H9 (cell line): ENCODE data around the gene FAM209A. TPM values are rescaled to one million over a fixed set of nuclear protein-coding genes. Genes with fewer than 3 reads are reported as not detected.

ENCODE experiments used
- DNase-seq: peaks from one replicate; pipeline ENCODE4 v3.0.0-alpha.2; 2017
- H2AFZ ChIP-seq: one replicate; pipeline ENCODE4 v1.6.1; 2013; ENCODE audit warnings: mild to moderate bottlenecking, low read length, control low read depth, moderate library complexity
- H2AK5ac ChIP-seq: 2 replicates; pipeline ENCODE4 v1.6.1; 2013; ENCODE audit warnings: low read length, control low read depth, mixed read lengths; ENCODE audit not compliant: insufficient read length
- H2BK120ac ChIP-seq: one replicate; pipeline ENCODE4 v1.6.1; 2013; ENCODE audit warnings: low read depth, mild to moderate bottlenecking, low read length, control low read depth, inconsistent platforms; ENCODE audit not compliant: poor library complexity, severe bottlenecking
- H2BK12ac ChIP-seq: 2 replicates; pipeline ENCODE4 v1.6.1; 2013; ENCODE audit warnings: low read length, control low read depth, mixed read lengths, low read depth; ENCODE audit not compliant: insufficient read length
- H2BK15ac ChIP-seq: 2 replicates; pipeline ENCODE4 v1.6.1; 2013; ENCODE audit warnings: low read depth, low read length, control low read depth
- H2BK20ac ChIP-seq: one replicate; pipeline ENCODE4 v1.6.1; 2013; ENCODE audit warnings: low read depth, mild to moderate bottlenecking, low read length, control low read depth, inconsistent platforms; ENCODE audit not compliant: poor library complexity, severe bottlenecking
- H2BK5ac ChIP-seq: 2 replicates; pipeline ENCODE4 v1.6.1; 2013; ENCODE audit warnings: low read length, control low read depth, mixed read lengths; ENCODE audit not compliant: insufficient read length
- H3K14ac ChIP-seq: 2 replicates; pipeline ENCODE4 v1.6.1; 2013; ENCODE audit warnings: low read length, control low read depth; ENCODE audit not compliant: insufficient read depth
- H3K18ac ChIP-seq: 2 replicates; pipeline ENCODE4 v1.6.1; 2013; ENCODE audit warnings: low read depth, mild to moderate bottlenecking, mixed read lengths, low read length, control low read depth; ENCODE audit not compliant: insufficient read length
- H3K23ac ChIP-seq: 2 replicates; pipeline ENCODE4 v1.6.1; 2013; ENCODE audit warnings: low read length, control low read depth, mixed read lengths, low read depth; ENCODE audit not compliant: insufficient read length
- H3K23me2 ChIP-seq: 2 replicates; pipeline ENCODE4 v1.6.1; 2013; ENCODE audit warnings: low read depth, mild to moderate bottlenecking, mixed read lengths, low read length, control low read depth; ENCODE audit not compliant: insufficient read length, poor library complexity, severe bottlenecking
- H3K27ac ChIP-seq: 2 replicates; pipeline ENCODE4 v1.5.1; 2013; ENCODE audit warnings: low read length, control low read depth, mixed read lengths, low read depth; ENCODE audit not compliant: insufficient read length
- H3K27me3 ChIP-seq: 2 replicates; pipeline ENCODE4 v1.6.1; 2013; ENCODE audit warnings: low read length, control low read depth, inconsistent platforms; ENCODE audit not compliant: insufficient read depth
- H3K4ac ChIP-seq: 2 replicates; pipeline ENCODE4 v1.6.1; 2013; ENCODE audit warnings: low read depth, mild to moderate bottlenecking, control low read depth, inconsistent platforms, low read length, moderate library complexity
- H3K4me1 ChIP-seq: 2 replicates; pipeline ENCODE4 v1.6.1; 2013; ENCODE audit warnings: low read length, control low read depth, inconsistent platforms; ENCODE audit not compliant: insufficient read depth
- H3K4me2 ChIP-seq: 2 replicates; pipeline ENCODE4 v1.6.1; 2013; ENCODE audit warnings: low read length, control low read depth, mixed read lengths; ENCODE audit not compliant: insufficient read length, insufficient read depth
- H3K56ac ChIP-seq: 2 replicates; pipeline ENCODE4 v1.6.1; 2013; ENCODE audit warnings: low read depth, mild to moderate bottlenecking, mixed read lengths, low read length, control low read depth; ENCODE audit not compliant: insufficient read length
- H3K79me1 ChIP-seq: 2 replicates; pipeline ENCODE4 v1.6.1; 2013; ENCODE audit warnings: low read depth, mild to moderate bottlenecking, moderate library complexity, low read length, control low read depth, inconsistent platforms; ENCODE audit not compliant: insufficient read depth, poor library complexity, severe bottlenecking
- H3K79me2 ChIP-seq: 2 replicates; pipeline ENCODE4 v1.6.1; 2013; ENCODE audit warnings: low read length, control low read depth, inconsistent platforms; ENCODE audit not compliant: insufficient read depth
- H3K9ac ChIP-seq: 2 replicates; pipeline ENCODE4 v1.6.1; 2013; ENCODE audit warnings: low read length, control low read depth, mixed read lengths; ENCODE audit not compliant: insufficient read length; ENCODE audit errors: extremely low read depth
- H3K9me3 ChIP-seq: one replicate; pipeline ENCODE4 v1.6.1; 2013; ENCODE audit warnings: low read depth, low read length, inconsistent platforms; ENCODE audit not compliant: control insufficient read depth
- H3T11ph ChIP-seq: one replicate; pipeline ENCODE4 v1.6.1; 2013; ENCODE audit warnings: mild to moderate bottlenecking, low read length, control low read depth, inconsistent platforms
- H4K20me1 ChIP-seq: one replicate; pipeline ENCODE4 v1.6.1; 2013; ENCODE audit not compliant: control insufficient read depth, insufficient read length, insufficient read depth
- H4K5ac ChIP-seq: 2 replicates; pipeline ENCODE4 v1.6.1; 2013; ENCODE audit warnings: low read depth, mild to moderate bottlenecking, mixed read lengths, low read length, control low read depth; ENCODE audit not compliant: insufficient read length
- H4K8ac ChIP-seq: replicated peaks from 2 replicates; pipeline ENCODE4 v1.6.1; 2013; ENCODE audit warnings: low read length, control low read depth, mixed read lengths, low read depth; ENCODE audit not compliant: insufficient read length
- H4K91ac ChIP-seq: 2 replicates; pipeline ENCODE4 v1.6.1; 2013; ENCODE audit warnings: low read depth, mild to moderate bottlenecking, moderate library complexity, mixed read lengths, low read length, control low read depth; ENCODE audit not compliant: insufficient read length
- H3K27ac Mint-ChIP-seq, 3 experiments: 2 replicates in 2 of 3; 3 replicates in 1 of 3; pipeline ENCODE4 v1.8.0; 2020 to 2021; ENCODE audit warnings: mixed read lengths in 3 of 3, mild to moderate bottlenecking in 1 of 3, moderate library complexity in 1 of 3
- H3K27me3 Mint-ChIP-seq: 2 replicates; pipeline ENCODE4 v1.8.0; 2021; ENCODE audit warnings: low read depth, mild to moderate bottlenecking, moderate library complexity, mixed read lengths
- H3K36me3 Mint-ChIP-seq, 3 experiments: 2 replicates in 2 of 3; 3 replicates in 1 of 3; pipeline ENCODE4 v1.8.0; 2020 to 2021; ENCODE audit warnings: low read depth in 3 of 3, mixed read lengths in 3 of 3; ENCODE audit not compliant: insufficient read depth in 1 of 3
- H3K4me1 Mint-ChIP-seq, 2 experiments: 2 replicates each; pipeline ENCODE4 v1.8.0; 2020; ENCODE audit warnings: mixed read lengths in 2 of 2
- H3K4me3 Mint-ChIP-seq, 2 experiments: 2 replicates in 1 of 2; 3 replicates in 1 of 2; pipeline ENCODE4 v1.8.0; 2020 to 2021; ENCODE audit warnings: mild to moderate bottlenecking in 2 of 2, mixed read lengths in 2 of 2, moderate library complexity in 1 of 2
- H3K9me3 Mint-ChIP-seq, 2 experiments: 2 replicates in 1 of 2; 3 replicates in 1 of 2; pipeline ENCODE4 v1.8.0; 2020; ENCODE audit warnings: mild to moderate bottlenecking in 2 of 2, mixed read lengths in 2 of 2, moderate library complexity in 1 of 2
- WGBS: extraction: QIAGEN DNeasy Blood & Tissue Kit; methylation state at CpG from one replicate; pipeline ENCODE4 v1.1.7; 2013; ENCODE audit warnings: missing lambda C conversion rate, low lambda C conversion rate, mixed read lengths; ENCODE audit not compliant: insufficient read length; ENCODE audit errors: extremely low coverage; 5-methylcytosine and 5-hydroxymethylcytosine counted together
- total RNA-seq: library from RNA; stranded (reverse); gene quantifications from 2 replicates; pipeline ENCODE4 v1.2.1, GENCODE V29; 2021
- TF ChIP-seq, protein P1 (sequence below): fragments of 200-600 bp; sonication (generic); conservative IDR thresholded peaks from 3 replicates; pipeline ENCODE4 v1.8.0; 2021; ENCODE audit warnings: antibody characterized with exemption, mild to moderate bottlenecking

The FAM209A gene
- total RNA-seq, 1 experiment from 2014 or later: not detected

- Mint-ChIP-seq H3K4me3 (no peak overlapping the region), H3K36me3 (peaks cover 39 to 59% (median 54%) of the 10 kb centered on the region in 3 experiments), H3K9me3 (peaks cover 17 to 19% of the 10 kb centered on the region in 2 experiments), H3K27me3 (peaks cover 3% of the 10 kb centered on the region), H3K4me1 (no peaks in the 10 kb centered on the region; a peak in 1 of 4 replicates), H3K27ac (no peak overlapping the region)
- Histone ChIP-seq H3K14ac (no peak overlapping the region), H2BK15ac (no peak overlapping the region), H2BK120ac (no peak overlapping the region), H2BK20ac (no peak overlapping the region), H4K8ac (no peak overlapping the region), H3K18ac (no peak overlapping the region), H3K27me3 (no peaks in the 10 kb centered on the region), H3K4me1 (no peaks in the 10 kb centered on the region), H3K23me2 (no peaks in the 10 kb centered on the region), H3K4me2 (no peak overlapping the region), H3K27ac (no peak overlapping the region), H3K79me2 (no peaks in the 10 kb centered on the region), H2BK12ac (no peak overlapping the region), H4K5ac (no peak overlapping the region), H2AFZ (no peak overlapping the region), H2AK5ac (no peak overlapping the region), H4K20me1 (no peaks in the 10 kb centered on the region), H3K79me1 (no peaks in the 10 kb centered on the region), H3K9ac (no peak overlapping the region), H4K91ac (no peak overlapping the region), H2BK5ac (no peak overlapping the region), H3K56ac (no peak overlapping the region), H3K9me3 (no peaks in the 10 kb centered on the region), H3K4ac (no peak overlapping the region), H3T11ph (no peak overlapping the region), H3K23ac (no peak overlapping the region)
- no CpG with 5 or more reads among the region's 14 CpGs for WGBS
- no peak for DNase-seq
- TF ChIP-seq, protein P1, sequence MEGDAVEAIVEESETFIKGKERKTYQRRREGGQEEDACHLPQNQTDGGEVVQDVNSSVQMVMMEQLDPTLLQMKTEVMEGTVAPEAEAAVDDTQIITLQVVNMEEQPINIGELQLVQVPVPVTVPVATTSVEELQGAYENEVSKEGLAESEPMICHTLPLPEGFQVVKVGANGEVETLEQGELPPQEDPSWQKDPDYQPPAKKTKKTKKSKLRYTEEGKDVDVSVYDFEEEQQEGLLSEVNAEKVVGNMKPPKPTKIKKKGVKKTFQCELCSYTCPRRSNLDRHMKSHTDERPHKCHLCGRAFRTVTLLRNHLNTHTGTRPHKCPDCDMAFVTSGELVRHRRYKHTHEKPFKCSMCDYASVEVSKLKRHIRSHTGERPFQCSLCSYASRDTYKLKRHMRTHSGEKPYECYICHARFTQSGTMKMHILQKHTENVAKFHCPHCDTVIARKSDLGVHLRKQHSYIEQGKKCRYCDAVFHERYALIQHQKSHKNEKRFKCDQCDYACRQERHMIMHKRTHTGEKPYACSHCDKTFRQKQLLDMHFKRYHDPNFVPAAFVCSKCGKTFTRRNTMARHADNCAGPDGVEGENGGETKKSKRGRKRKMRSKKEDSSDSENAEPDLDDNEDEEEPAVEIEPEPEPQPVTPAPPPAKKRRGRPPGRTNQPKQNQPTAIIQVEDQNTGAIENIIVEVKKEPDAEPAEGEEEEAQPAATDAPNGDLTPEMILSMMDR: no peak
These were observed 6.4 kb upstream of the FAM209A start for GRCh38 chr20:56518126-56518525.
